HEK293T (cell line): ENCODE measurements around the gene ARVCF.

Source experiments
- CTCF ChIA-PET: fragments of 350-600 bp; formaldehyde crosslinking; extraction: SDS; loops from one replicate; lab custom pipeline; 2021; ENCODE audit warnings: antibody characterized with exemption, inconsistent platforms; lab: Yijun Ruan, JAX
- POLR2A ChIA-PET: fragments of 350-600 bp; formaldehyde crosslinking; extraction: SDS; loops from one replicate; lab custom pipeline; 2020; ENCODE audit warnings: antibody characterized with exemption, inconsistent platforms; lab: Yijun Ruan, JAX
- DNase-seq: peaks from one replicate; pipeline ENCODE4 v3.0.0; 2012; ENCODE audit warnings: mixed read lengths; ENCODE audit errors: extremely low spot score
- ARNT ChIP-seq: fragments of 450-650 bp; IDR thresholded peaks from 2 replicates; pipeline ENCODE4 v1.6.1; 2017; ENCODE audit warnings: mild to moderate bottlenecking
- BHLHE40 ChIP-seq: fragments of 450-650 bp; IDR thresholded peaks from 2 replicates; pipeline ENCODE4 v1.6.1; 2016; ENCODE audit warnings: mild to moderate bottlenecking, moderate library complexity, borderline replicate concordance
- CTBP1 ChIP-seq: fragments of 450-650 bp; IDR thresholded peaks from 2 replicates; pipeline ENCODE4 v1.6.1; 2016; ENCODE audit warnings: borderline replicate concordance
- ELF4 ChIP-seq: fragments of 450-650 bp; IDR thresholded peaks from 2 replicates; pipeline ENCODE4 v1.6.1; 2017; ENCODE audit warnings: antibody characterized with exemption
- FOXA1 ChIP-seq: fragments of 450-650 bp; IDR thresholded peaks from 2 replicates; pipeline ENCODE4 v1.6.1; 2016; ENCODE audit warnings: mild to moderate bottlenecking
- FOXK2 ChIP-seq: fragments of 450-650 bp; IDR thresholded peaks from 2 replicates; pipeline ENCODE4 v1.6.1; 2016; ENCODE audit warnings: mild to moderate bottlenecking
- FOXM1 ChIP-seq: fragments of 450-650 bp; IDR thresholded peaks from 2 replicates; pipeline ENCODE4 v1.6.1; 2017; ENCODE audit warnings: mild to moderate bottlenecking, borderline replicate concordance
- HDGF ChIP-seq: fragments of 450-650 bp; IDR thresholded peaks from 2 replicates; pipeline ENCODE4 v1.6.1; 2017; ENCODE audit warnings: antibody characterized with exemption, borderline replicate concordance
- L3MBTL2 ChIP-seq: fragments of 450-650 bp; conservative IDR thresholded peaks from 2 replicates; pipeline ENCODE4 v1.6.1; 2016; ENCODE audit warnings: mild to moderate bottlenecking
- LEF1 ChIP-seq: fragments of 450-650 bp; IDR thresholded peaks from 2 replicates; pipeline ENCODE4 v1.6.1; 2017; ENCODE audit warnings: mild to moderate bottlenecking, borderline replicate concordance
- NFRKB ChIP-seq: fragments of 450-650 bp; IDR thresholded peaks from 2 replicates; pipeline ENCODE4 v1.6.1; 2016; ENCODE audit warnings: mild to moderate bottlenecking, moderate library complexity
- PKNOX1 ChIP-seq: fragments of 450-650 bp; IDR thresholded peaks from 2 replicates; pipeline ENCODE4 v1.6.1; 2016
- SP1 ChIP-seq: fragments of 450-650 bp; IDR thresholded peaks from 2 replicates; pipeline ENCODE4 v1.6.1; 2017
- SUZ12 ChIP-seq: fragments of 450-650 bp; IDR thresholded peaks from 2 replicates; pipeline ENCODE4 v1.6.1; 2016; ENCODE audit warnings: mild to moderate bottlenecking
- TARDBP ChIP-seq: fragments of 450-650 bp; IDR thresholded peaks from 2 replicates; pipeline ENCODE4 v1.6.1; 2016
- ZNF384 ChIP-seq: fragments of 450-650 bp; IDR thresholded peaks from 2 replicates; pipeline ENCODE4 v1.6.1; 2016

Gene ARVCF

GRCh38 chr22:20014526-20015186 lies 2.0 kb downstream of the ARVCF start:
- TF ChIP-seq LEF1 (no peak), FOXK2 (no peak), TARDBP (no peak), SUZ12 (no peak), SP1 (no peak), NFRKB (no peak), ELF4 (no peak), PKNOX1 (no peak), CTBP1 (no peak), ZNF384 (no peak), FOXA1 (no peak), ARNT (no peak), FOXM1 (no peak), L3MBTL2 (no peak), BHLHE40 (no peak), HDGF (no peak)
- POLR2A ChIA-PET: interaction anchor here (0.8 to 3.8 kb wide), 8 partner anchors 13 to 72 kb away, joined by 3 to 18 read pairs (median 5); partner anchors contain the start of genes COMT, DGCR8 and TXNRD2
- DNase-seq: no peak
- CTCF ChIA-PET: interaction anchor here (0.7 to 3.8 kb wide), 5 partner anchors 41 to 98 kb away, joined by 4 to 35 read pairs (median 10); no protein-coding TSS in a partner anchor

- TF ChIP-seq BHLHE40: no peak
- TF ChIP-seq ELF4: no peak
- no peak for TF ChIP-seq SP1
- no peak for TF ChIP-seq FOXA1
- TF ChIP-seq LEF1: no peak
- TF ChIP-seq FOXK2: no peak
- no peak for TF ChIP-seq NFRKB
- no peak for TF ChIP-seq HDGF
- no peak for TF ChIP-seq FOXM1
- TF ChIP-seq ZNF384: no peak
- TF ChIP-seq TARDBP: no peak
- TF ChIP-seq CTBP1: no peak
- no peak for TF ChIP-seq ARNT
- TF ChIP-seq SUZ12: no peak
- TF ChIP-seq L3MBTL2: no peak
- peak; percentile 78 for DNase-seq
- ChIA-PET POLR2A (interaction anchor here (1.1 to 3.8 kb wide), 4 partner anchors 25 to 42 kb away, joined by 3 to 18 read pairs (median 6); no protein-coding TSS in a partner anchor), CTCF (interaction anchor here (0.6 to 3.8 kb wide), 18 partner anchors 8 to 289 kb away, joined by 3 to 35 read pairs (median 5); no protein-coding TSS in a partner anchor)
These were observed 3.2 kb downstream of the ARVCF start for GRCh38 chr22:20013382-20013871.

DNA sequence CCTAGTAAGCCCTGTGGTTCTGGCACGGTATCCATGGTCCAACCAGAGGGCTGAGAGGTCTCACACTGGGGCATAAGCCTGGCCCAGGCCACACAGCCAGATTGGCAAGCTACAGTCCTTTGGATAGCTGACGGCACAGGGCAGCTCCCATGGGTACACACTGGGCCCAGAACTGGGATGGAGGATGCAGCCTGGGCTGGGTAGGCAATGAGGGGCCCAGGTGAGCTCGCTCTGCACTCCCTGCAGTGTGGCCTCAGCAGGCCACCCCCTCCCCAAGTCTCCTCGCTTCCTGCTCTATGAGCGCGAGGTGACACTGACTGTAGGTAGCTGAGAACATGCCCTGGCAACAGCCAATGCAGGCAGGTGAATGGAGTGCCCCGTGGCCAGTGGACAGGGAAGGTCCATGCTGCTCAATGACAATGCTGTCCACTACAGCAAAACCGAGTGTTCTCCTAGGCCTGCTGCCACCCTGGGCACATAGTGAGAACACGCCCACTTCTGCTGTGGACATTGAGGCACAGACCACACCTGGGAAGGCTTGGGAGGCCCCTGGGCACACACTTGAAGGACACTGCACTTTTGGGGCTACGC lies 3.8 kb downstream of the ARVCF start:
- CTCF ChIA-PET: interaction anchor here (0.9 to 3.8 kb wide), 16 partner anchors 9 to 289 kb away, joined by 3 to 35 read pairs (median 5); no protein-coding TSS in a partner anchor
- POLR2A ChIA-PET: interaction anchor here (1.1 to 3.8 kb wide), 4 partner anchors 25 to 41 kb away, joined by 3 to 18 read pairs (median 6); no protein-coding TSS in a partner anchor

DNA sequence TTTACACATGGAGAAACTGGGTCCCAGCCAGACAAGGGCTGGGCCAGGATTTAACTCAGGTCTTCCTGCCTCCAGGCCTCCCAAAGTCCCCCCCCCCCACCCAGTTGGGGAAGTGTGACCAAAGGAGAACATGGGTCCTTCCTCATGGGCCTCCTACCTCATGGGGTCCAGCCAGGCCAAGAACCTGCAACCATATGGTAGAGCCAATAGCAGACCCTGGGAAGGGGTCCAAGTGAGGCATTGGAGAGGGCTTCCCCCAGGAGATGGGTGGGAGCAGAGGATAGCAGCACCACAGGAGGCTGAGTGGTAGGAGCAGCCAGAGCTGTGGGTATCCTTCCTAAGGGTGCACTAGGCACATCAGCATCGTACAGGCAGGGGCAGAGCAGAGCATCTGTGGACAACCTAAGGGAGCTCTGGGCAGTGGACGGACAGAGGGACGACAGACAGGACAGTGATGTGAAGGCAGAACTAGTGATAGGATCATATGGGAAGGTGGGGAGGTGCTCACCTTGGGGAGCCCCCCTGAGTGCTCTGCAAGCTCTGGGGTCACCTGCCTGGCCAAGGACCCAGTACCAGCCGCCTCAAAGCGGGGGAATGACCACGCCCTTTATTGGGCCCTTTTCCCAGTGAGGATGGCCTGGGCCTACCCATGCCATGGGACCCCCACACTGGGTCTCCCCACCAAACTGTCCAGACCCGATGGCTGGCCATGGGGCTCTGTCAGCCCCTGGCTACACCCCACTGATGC lies 4.5 kb downstream of the ARVCF start:
- DNase-seq: no peak
- POLR2A ChIA-PET: interaction anchor here (1.2 to 3.8 kb wide), 4 partner anchors 26 to 41 kb away, joined by 4 to 18 read pairs (median 7); no protein-coding TSS in a partner anchor
- TF ChIP-seq FOXA1: no peak
- no peak for TF ChIP-seq L3MBTL2
- TF ChIP-seq NFRKB: no peak
- TF ChIP-seq FOXM1: no peak
- no peak for TF ChIP-seq TARDBP
- TF ChIP-seq SUZ12: no peak
- TF ChIP-seq PKNOX1: no peak
- CTCF ChIA-PET: interaction anchor here (1.0 to 3.8 kb wide), 5 partner anchors 14 to 282 kb away, joined by 4 to 35 read pairs (median 8); no protein-coding TSS in a partner anchor

More for the DNA sequence above, 3.8 kb downstream of the ARVCF start:
- DNase-seq: no peak
- TF ChIP-seq FOXK2: no peak
- no peak for TF ChIP-seq CTBP1
- no peak for TF ChIP-seq TARDBP
- no peak for TF ChIP-seq SP1
- no peak for TF ChIP-seq PKNOX1
- no peak for TF ChIP-seq BHLHE40
- no peak for TF ChIP-seq HDGF
- TF ChIP-seq ZNF384: no peak
- no peak for TF ChIP-seq FOXA1
- no peak for TF ChIP-seq LEF1
- TF ChIP-seq SUZ12: no peak
- TF ChIP-seq ARNT: no peak
- no peak for TF ChIP-seq ELF4
- no peak for TF ChIP-seq FOXM1
